Keratinocyte (primary cell): Measurements from ENCODE around the gene CCDC137.

ENCODE experiments used
- CTCF ChIP-seq, 3 experiments: IDR thresholded peaks in 1 of 3; conservative IDR thresholded peaks in 1 of 3; optimal IDR thresholded peaks in 1 of 3; 2 replicates in 2 of 3; 3 replicates in 1 of 3; pipeline versions ENCODE3 to v1.5.1; 2011; ENCODE audit warnings: low read length in 3 of 3, mild to moderate bottlenecking in 3 of 3, moderate library complexity in 2 of 3, control low read depth in 1 of 3, inconsistent platforms in 1 of 3; ENCODE audit not compliant: insufficient read depth in 2 of 3; ENCODE audit errors: extremely low read depth in 1 of 3
- EZH2 ChIP-seq: IDR thresholded peaks from one replicate; pipeline ENCODE4 v1.6.1; 2012; ENCODE audit warnings: inconsistent platforms, mild to moderate bottlenecking, low read length, moderate library complexity

DNA sequence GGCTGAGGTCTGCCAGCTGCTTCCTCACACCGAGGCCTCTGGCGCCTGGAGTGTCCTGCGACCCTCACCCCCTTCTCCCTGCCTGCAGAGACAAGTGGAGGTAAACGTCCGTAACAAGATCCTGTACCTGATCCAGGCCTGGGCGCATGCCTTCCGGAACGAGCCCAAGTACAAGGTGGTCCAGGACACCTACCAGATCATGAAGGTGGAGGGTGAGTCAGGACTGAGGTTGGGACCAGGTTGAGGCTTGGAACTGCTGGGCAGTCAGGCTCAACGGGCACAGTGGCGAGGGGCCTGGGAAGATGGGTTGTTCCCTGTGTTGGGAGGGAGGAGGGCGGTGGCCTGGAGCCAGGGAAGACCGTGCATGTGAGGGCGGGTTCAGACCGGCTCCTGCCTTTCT is 22.1 kb downstream of the CCDC137 start:
- no peak for TF ChIP-seq CTCF (optimal IDR thresholded peaks at IDR 0.05 in 1 of 3, IDR thresholded peaks at IDR 0.05 in 1 of 3, conservative IDR thresholded peaks at IDR 0.05 in 1 of 3; ENCODE audit: extremely low read depth in 1 of 3, insufficient read depth in 2 of 3, low read length in 3 of 3)
- no peak for TF ChIP-seq EZH2
